A204.1 (cell line): ENCODE results near the gene FLRT2.

Experiments
- FAIRE-seq: peaks from 2 replicates; lab custom pipeline; 2012; peaks lifted over from hg19 to GRCh38; lab: Jason Lieb, UNC

The FLRT2 gene

DNA sequence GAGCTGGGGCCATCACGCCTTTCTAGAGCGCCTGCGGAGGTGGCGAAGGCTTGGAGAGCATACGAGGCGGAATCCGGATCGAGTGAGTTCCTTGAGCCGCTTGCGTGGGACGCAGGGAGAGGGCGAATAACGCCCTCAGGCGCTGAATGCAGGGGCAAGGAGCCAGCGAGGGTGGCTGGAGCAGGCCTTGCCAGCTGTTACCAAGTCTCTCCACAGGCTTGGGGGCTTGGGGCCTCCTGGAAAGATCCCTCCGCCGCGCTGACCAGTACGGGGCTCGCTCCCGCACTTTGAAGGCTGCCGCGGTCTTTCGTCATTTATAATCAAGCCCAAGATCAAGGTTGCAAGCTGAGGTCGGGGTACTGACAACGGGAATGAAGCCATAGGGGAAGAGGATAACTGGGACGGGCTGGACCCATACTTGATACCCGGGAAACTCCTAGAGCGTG lies 1.2 kb downstream of the FLRT2 start:
- no peak for FAIRE-seq

DNA sequence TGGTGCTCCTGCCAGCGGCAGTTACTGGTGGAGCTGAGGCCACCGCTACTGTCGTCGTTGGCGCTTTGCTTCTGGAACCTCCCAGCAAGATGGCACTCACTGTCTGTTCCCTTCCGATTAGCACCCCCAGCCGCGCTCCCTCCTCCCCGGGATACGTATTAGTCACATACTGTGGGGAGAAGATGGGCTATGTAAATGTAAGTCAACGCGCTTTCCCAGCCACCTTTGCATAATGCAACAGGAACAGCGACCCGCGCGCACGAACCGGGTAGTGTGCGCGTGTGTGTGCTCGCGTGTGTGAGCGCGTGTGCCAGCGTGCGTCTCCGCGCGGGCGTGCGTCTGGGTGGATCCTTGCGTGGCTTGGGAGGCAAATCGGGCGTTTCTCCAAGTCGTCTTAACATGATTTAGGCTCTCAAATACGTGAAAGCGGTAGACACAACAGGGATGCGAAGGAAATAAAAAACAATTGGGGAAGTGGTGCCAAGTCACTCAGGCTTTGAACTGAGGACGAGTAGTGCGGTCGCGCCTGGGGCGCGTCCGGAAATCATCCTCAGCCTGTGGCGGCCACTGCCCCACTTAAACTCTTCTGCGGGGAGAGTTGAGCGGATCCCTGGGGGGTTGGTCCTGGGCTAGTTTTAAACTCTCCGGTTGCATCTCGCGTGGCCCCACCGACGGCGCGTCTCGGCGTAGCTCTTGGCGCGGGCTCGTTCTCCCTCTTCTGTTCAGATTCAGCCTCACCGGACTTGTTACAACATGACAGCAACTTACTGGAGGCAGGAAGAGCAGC lies 1.8 kb downstream of the FLRT2 start:
- no peak for FAIRE-seq

DNA sequence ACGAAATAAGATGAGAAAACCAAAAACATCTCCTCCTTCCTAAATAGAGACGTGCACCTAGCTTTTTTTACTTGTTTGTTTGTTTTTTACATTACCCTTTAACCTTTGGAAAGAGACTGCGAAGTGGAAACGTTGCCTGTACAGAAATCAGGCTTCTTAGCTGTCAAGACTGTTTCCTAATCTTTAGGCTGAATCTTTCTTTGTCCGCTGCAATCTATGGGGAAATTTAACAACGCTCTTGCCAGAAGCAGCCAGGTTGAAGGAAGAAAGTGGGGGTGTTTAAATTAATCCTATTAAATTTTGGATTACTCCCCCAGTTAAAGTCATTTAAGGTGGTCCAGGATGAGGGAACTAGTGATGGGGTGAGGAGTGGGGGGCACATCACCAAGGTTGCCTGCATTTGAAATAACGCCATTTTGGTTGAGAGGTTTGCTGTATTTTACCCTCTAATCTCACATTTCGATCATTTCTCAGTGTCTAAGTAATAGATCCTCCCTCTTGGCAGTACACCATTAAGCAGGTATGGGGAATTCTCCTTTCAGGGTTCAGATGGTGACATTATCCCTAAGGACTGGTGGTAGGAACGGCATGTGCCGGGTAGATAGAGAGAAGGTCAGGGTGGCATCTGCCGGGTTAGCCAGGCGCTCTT lies 2.6 kb downstream of the FLRT2 start:
- FAIRE-seq, result no peak

DNA sequence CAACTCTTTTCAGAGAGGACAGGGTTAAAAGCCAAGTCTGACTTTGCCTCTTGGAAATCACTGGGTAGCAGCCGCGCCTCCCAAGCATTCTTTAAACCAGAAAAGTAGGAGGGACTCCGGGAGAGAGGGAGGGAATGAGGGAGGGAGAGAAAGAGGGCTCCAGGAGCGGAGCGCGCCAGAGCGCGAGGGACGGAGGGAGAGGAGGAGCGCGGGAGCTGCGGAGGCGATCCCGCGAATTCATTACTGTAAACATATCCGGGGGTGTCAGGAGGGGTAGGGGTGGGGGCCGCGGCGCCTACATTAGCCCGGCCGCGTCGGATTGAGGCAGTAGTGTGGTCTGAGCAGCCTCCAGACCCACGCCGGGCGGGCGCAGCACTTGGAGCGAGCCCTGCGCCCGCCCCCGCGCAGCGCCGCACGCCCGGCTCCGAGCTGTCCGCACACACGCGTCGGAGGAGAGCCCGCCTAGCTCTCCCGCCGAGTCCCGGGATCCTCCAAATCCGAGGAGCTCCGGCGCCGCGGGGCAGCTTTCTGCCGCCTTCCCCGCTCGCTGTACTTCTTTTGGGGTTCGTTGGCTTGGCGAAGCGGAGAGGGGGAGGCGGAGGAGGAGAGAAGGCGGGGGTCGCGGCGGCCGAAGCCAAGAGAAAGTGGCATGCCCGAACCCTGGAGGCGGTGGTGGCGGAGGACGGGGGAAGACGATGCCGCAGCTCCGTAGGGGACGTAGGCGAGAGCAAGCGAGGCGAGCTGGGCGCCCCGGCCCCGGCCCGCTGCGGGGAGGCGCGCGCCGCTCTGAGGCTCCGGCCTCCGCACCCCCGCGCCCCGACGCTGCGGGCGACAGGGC lies 3.3 kb downstream of the FLRT2 start:
- FAIRE-seq, result no peak

DNA sequence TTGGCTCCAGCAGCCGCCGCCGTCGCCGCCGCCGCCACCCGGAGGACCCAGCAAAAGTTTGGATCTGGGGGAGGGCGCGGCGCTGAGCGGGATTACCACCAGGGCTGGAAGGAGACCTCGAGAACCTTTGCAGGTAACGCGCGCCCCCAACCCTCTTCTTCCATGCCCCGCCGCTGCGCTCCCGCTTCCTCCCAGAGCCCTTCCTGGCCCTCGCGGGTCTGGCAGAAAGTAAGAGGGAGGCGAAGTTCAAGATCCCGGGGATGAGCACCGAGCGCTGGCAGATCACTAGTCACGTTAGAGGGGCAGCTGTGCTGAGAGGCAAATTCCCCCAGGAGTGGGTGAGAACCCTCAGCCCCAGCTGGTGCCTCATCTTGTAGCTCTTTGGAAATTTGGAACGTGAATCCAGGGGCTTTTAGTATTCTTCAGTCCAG lies 3.9 kb downstream of the FLRT2 start:
- FAIRE-seq, result no peak

DNA sequence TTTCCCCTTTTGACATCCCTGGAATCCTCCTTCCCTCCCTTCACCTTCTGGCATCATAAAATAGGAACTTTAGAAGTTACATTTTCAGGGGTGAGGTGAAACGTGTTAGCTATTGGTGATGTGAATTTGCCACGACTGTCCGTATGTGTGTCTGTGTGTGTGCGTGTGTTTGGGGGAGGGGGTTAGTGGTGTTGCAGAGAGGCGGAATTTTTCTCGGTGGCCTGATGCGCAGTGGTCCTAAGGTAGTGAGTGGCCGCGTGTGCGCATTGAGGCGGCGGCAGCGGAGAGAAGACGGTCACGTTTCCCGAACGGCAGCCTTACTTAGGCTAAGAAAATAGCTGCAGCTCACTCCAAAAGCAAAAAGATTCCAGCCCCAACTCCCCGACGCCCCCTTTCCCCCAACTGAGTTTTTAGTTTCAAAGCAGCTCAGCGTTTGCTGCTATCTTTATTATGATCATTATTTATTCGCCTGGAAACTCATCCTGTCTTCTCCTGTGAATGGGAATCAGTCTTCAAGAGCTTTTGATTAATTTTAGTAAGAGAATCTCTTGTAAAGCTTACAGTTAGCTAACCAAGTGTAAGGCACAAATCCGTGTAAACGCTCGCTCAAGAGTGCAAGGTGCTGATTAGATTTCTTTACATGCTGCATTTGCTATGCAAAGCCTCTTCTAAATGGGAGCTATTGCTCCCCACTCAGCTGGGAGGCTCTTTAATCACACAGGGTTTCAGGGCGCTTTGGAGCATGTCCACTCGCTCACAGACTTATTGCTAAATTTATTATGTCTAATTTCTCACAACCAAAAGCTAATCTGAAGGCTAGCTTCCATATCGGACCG lies 4.7 kb downstream of the FLRT2 start:
- no peak for FAIRE-seq

DNA sequence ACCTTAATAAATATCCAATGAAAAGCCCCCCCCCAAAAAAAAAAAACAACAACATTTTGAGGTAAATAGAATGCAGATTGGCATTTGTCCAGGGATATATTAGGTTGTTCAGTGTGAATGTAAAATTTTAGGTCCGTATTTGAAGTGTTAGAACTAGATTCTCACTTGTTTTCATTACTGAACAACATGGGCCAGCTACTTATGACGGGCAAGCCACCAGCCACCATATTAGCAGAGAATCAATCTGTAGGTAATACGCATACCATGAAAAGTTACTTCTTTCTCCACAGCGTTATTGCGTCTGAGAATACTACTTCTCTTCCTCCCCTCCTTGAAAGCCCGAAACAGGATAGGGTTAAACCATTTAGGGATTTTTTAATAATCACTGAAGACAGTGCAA lies 5.4 kb downstream of the FLRT2 start:
- no peak for FAIRE-seq

DNA sequence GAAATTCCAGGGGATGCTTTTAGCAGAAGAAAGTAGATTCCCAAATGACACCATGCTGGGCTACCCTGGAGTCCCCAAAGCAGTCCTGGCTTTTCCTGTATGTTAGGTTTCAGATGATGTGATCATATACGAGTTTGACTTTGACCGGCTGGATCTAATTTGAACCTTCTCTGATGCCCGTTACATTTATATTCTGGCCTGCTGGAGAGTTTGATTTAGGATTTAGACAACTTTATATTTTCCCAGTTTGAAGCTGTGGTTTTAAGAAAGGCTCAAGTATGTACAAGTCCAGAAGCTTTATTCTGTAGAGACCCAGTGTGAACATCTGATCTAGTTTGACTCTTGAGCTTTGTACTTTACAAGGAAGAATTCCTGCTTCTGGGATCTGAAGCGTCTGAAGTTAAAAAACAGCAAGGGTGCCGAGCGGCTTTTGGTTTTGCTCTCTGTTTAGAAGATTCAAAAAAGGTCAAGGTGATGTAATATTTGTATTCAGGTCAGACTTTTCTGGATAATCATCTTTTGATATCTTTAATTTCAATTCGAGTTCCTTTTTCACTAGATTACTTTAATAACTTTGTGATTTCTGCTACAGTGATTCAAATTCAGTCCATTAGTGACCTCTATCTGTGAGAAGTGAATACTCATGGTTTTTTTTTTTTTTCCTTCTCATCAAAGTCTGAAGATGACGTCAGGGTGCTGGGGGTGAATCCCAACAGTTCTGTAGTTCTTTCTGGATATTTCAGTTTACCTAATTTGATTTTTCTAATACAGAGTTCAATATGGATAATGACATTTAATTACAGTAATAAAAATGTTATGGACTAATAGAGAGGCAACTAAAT lies 6.3 kb downstream of the FLRT2 start:
- FAIRE-seq, result peak; percentile 73

DNA sequence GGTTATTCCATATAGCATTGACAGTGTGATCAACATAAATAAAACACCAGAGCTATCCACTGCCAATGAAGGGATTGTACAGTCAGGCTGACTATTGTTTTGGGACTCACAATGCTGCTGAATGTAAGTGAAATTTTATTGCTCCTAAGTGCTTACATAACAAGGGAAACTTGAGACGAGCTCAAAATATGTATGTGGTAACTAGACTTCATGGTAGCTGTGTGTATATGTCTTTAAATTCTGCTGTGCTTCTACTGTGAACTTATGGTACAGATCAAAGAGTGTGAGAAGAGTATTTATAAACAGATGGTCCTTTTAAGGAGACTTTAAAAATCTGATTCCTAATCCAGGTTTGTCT lies 6.9 kb downstream of the FLRT2 start:
- FAIRE-seq, result no peak

DNA sequence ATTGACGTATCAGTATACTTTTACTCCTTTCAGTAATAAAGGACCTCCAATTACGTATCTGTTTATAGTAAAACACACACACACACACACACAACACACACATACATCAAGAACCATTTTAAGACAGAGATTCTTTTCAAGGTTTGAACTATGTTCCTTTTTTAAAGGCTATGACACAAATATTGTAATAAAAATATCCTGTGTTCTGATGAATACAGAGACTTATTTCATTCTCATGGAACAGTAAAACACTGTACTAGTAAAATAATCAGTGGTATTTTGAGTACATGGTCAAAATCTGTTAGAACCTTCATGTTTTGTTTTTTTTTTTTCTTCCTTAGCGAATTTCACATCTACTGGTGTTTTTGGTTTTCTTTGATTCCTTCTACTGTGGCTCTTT lies 7.6 kb downstream of the FLRT2 start:
- no peak for FAIRE-seq

DNA sequence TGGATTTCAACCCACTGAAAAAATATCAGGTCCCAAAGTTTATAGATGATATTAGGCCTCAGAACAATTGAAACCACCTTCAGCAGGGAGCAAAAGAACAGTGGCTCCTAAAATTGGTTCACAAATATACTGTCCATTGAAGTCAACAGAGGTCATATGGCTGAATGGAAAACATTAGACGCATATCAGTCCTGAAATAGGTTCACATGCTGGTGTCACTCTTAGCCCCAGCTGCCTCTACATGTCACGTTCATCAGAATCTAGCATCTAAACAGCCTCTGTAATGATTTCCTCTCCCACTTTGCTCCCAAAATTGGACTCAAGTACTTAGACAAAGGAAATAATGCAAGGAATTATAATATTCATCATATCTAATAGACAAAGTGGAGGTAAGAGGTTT lies 8.7 kb downstream of the FLRT2 start:
- FAIRE-seq, result no peak

DNA sequence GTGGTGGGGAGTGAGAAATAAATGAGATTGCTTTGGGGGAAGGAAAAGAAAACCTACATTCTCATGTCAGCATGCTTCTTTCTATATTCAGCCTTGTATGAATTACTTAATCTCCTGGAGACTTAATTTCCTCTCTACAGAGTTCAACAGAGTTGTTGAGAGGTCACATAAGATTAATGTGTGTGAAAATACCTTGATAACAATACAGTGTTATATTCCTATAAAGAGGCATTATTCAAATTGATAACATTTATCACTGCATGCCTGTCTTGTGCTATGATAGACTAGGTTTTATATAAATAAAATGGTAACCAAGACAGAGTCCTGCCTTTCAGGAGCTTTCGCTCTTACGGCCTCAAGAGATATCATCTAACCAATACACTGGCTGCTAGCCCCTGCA lies 9.6 kb downstream of the FLRT2 start:
- FAIRE-seq, result no peak

DNA sequence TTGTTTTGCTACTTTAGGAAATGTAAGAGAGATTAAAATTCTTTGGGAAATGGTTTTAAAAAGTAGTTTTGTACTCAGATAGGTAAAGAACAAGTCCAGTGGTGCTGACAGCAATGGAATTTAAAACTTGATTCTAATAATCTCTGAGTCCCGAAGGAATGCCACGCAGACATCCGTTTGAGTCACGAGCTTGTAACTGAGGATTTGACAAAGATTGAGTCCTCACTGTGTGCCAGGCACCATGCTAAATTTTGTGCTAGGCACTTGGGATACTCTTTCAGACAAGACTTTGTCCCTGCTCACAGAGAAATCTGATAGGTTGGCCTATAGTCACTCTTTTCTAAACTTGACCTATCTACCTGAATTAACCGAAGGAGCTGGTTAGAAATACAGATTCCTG lies 12.7 kb downstream of the FLRT2 start:
- no peak for FAIRE-seq

DNA sequence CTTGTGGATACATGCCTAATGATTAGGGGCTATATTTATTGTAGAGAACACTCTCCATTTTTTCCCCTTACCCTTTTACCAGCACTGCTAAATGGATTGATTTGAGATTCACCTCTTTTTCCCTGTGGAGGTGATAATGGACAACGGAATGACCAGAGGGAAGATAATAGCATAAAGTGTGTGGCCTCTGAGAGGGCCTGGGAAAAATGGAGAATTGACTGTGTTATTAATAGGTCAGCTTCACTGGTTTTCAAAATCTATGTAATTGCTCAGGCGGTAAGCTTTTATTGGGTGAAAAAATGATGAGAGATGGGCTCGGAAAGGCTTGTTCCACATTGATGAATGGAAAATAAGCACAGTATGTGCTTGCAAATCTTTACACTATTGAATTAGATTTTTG lies 15.8 kb downstream of the FLRT2 start:
- no peak for FAIRE-seq

DNA sequence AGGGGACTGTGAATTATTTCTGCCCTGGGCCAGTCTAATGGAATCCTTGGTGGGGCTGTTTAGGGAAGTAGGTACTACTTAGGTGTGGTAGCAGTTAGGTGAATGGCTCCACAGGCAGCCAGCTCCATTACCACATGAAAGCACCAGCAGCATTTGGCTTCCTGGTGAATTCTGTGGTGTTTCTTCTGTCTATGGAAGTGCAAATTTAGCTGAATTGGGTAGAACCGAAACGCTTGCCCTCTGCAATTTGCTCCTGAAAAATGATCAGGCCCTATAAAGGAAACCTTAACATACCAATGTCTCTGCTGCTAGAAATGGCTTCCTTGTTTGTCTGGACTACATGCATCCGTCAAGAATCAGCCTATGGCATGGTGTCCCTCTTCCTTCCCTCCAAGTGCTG lies 16.4 kb downstream of the FLRT2 start:
- FAIRE-seq, result no peak

DNA sequence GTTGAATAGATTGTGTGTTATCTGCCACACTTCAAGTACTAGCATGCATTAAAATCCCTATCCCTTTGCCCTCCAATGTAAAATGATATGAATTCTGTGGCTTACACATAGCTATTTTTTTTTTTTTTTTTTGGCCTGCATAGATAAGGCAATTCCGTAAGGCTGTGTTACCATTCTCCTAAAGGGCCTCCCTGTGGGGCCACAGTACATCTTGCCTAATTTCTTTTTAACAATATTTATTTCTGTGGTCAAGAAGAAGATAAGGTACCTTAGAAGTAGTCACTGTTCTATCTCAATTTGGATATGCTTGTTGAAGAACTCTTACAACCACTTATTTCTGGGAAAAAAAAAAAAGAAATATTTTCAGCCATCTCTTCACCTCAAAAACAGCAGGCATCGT lies 19.8 kb downstream of the FLRT2 start:
- no peak for FAIRE-seq

DNA sequence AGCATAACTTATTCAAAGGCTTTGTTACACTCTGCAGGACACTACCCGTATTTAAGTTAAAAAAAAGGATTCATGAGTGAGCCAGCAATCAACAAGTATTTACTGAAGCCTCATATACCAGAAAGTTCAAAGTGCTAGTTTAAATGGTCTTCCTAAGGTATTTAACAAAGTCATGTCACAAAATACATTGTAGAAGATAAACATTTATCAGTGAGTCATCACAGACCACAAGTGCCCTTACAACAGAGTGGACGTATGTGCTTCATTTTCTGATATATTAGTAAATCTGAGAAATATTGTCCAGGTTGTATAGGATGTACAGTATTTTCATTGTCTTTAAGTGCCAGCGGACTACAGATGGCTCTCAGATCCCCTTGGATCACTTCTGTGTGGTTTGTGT lies 24.2 kb downstream of the FLRT2 start:
- FAIRE-seq, result no peak

DNA sequence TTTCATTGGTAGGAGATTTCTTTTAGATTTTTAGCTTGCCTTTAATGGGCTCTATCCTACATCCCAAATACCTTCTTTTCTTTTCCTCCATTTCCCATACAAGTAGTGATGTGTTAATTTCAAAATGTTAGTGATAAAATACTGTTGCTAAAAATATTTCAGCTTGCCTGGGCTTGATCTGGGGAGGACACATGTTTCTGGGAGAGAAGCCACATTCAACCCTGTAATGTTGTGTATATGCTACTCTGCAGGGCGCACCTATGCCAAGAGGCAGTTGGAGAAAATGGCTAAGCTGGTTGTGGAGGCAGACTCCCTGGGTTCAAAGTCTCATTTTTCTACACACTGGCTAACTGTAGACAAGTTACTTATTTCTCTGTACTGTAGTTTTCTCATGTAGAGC lies 26.3 kb downstream of the FLRT2 start:
- no peak for FAIRE-seq

DNA sequence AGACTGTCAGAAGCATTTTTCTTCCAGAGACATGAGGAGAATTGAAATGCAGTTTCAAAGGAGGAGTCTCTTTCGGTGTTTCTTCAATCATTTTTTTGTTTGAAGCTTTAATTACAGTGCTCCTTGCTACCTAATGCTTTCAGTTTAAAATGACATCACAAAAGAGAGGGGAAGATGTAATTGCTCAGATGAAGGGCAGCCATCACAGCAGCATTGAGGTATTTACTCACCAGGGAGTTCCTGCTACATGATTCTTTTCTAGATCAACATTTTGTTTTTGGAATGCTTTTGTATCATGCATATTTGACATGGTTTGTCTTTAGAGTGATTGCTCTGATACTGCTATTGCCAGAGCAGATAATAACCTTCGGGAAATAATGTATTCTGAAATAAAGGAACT lies 28.6 kb downstream of the FLRT2 start:
- no peak for FAIRE-seq

DNA sequence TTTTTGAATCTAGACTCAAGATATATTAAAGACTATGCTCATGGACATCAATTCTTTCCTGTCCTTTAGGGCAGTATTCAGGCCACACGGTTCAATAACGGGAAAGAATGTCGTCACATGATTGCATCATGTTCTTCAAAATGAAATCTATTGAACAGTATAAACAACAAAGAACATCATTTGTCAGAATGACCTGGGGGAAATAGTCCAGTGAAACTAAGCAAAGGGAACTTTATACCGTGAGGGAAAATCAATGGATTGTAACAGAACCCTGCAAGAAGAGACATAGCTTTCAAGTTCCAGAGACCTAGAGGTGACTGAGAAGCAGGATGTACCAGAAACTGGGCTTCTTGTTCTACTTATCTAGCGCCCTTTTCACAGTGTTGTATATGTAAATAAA lies 32.7 kb downstream of the FLRT2 start:
- FAIRE-seq, result no peak

DNA sequence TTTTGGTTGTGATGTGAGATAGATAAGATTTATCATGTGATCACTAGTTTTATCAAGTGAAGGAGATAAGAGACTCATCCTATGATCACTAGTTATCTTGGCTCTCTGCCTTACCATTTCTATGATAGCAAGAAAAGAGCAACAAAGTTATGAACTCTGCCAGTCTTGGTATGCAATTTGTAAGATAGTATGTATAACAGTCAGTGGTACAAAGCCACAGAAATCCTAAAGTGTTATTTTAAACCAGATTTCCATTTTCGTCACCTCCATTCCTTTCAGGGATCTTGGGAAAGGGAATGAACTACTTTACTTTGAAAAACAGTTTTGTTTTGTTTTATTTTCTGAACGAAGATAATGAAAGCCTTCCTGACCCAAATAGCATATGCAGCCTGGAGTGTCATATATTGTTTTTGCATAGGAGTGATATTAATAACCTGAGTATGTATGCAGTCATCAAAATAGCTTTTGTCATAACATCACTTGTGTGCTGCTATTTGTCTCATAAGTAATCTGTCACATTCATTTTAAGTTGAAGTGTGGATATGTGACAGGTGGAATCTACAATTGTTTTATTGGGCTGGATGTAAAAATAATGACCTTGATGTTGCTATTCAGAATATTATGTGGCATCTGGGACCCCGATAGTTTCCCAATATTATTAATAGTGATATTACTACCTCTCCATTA lies 35.0 kb downstream of the FLRT2 start:
- no peak for FAIRE-seq
